OCI-LY7 (cell line): Measurements from ENCODE around the gene ZSCAN26.

ENCODE experiments used
- CTCF ChIP-seq: fragments of 200-600 bp; sonication (generic); conservative IDR thresholded peaks from 2 replicates; pipeline ENCODE4 v1.5.1; 2014; ENCODE audit warnings: mild to moderate bottlenecking, antibody characterized with exemption, low read length, moderate library complexity, mixed read lengths
- EZH2phosphoT487 ChIP-seq: fragments of 200-600 bp; sonication (generic); IDR thresholded peaks from 2 replicates; pipeline ENCODE4 v1.6.1; 2018; ENCODE audit warnings: low read depth, borderline replicate concordance, mild to moderate bottlenecking, mixed run types, antibody characterized with exemption, low read length, moderate library complexity, mixed read lengths

DNA sequence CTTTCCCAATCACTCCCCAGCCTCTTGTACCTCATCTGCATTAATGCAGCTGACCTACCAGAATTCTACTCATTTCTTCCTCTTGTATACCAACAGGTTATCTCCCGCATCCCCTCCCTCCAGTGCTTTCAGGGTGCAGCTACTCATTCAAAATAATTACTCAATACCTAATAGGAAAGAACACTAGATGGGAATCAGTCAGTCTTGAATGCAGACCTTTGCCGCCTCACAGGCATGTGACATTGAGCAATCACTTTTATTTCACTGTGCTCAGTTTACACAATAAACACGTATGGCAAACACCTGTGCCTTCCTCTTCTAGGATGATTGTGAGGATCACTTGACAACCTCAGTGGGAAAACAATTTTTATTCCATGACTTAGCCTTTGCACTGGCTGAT is 55.7 kb downstream of the ZSCAN26 start:
- no peak for TF ChIP-seq EZH2phosphoT487
- no peak for TF ChIP-seq CTCF
